Stimulated activated CD4-positive, alpha-beta T cell treated with anti-CD3 and anti-CD28 coated beads, Interleukin-4, amount 100 ng/mL, for 24 hours (primary cell): ENCODE results near the gene ZNF574.

Experiments used
- DNase-seq: peaks from one replicate; pipeline ENCODE4 v3.0.0-alpha.2; 2020

Gene ZNF574

GRCh38 chr19:42108527-42109389, 32.8 kb downstream of the ZNF574 start:
- peak; percentile 92 for DNase-seq

DNA sequence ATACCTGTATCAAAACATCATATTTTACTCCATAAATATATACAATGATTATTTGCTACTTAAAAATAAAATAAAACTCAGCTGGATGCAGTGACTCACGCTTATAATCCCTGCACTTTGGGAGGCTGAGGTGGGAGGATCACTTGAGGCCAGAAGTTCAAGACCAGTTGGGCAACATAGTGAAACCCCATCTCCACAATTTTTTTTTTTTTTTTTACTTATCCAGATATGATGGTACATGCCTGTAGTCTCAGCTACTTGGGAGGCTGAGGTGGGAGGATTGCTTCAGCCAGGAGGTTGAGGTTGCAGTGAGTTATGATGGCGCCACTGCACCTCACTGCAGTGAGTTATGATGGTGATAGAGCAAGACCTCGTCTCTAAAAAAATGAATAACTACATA, 33.9 kb downstream of the ZNF574 start:
- no peak for DNase-seq

GRCh38 chr19:42110658-42111057, 34.7 kb downstream of the ZNF574 start:
- DNase-seq: no peak

DNA sequence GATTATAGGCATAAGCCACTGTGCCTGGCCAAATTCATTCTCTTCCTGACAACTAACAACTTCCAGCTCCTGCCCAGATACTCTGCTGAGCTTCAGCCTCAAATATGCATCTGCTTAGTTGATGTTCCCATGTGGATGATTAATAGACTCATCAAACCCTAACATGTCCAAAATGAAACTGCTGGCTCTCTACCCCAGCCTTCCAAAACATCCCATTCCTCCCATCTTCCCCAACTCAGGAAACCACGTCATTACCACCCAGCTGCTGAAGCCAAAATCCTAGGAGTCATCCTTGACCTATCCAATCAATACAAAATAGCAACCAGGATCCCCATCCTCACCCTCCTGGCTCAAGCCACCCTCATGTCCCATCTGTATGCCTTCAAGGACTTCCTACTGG, 35.4 kb downstream of the ZNF574 start:
- no peak for DNase-seq

- DNase-seq: no peak
Measured at GRCh38 chr19:42111811-42112210, 35.8 kb downstream of the ZNF574 start.

DNA sequence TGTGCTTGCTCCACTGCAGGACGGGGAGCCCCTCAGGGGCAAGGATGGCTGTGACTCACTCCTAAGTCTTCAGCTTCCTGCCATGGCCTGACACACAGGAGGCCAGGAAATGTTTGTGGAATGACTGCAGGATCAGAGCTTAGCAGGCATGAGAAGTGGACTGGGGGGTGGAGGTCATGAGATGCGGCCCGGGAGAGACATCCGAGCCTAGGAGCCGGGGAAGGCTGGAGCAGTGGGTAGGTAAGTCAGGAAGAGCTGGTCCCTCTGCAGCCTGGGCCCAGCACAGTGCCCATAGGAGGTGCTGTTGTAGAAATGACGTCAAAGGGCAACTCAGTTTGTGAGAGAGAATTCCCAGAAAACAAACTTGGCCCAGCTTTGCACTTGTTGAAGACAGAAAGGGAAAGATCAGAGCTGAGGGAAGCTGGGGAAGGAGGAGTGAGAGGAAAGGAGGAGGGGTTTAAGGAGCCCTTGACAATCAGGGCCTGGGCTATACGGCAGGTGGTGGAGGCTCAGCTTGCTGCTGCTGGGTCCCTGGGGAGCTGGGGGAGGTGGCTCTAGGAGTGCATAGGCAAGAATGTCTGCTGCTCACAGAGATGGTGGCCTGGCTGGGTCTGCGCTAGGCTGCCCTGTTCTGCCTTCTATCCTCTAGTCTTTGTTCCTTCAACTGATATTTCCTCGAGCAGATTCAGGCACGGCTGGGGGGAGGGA, 37.8 kb downstream of the ZNF574 start:
- no peak for DNase-seq

GRCh38 chr19:42114412-42114811, 38.4 kb downstream of the ZNF574 start:
- DNase-seq: no peak

GRCh38 chr19:42115219-42115618, 39.3 kb downstream of the ZNF574 start:
- no peak for DNase-seq

DNA sequence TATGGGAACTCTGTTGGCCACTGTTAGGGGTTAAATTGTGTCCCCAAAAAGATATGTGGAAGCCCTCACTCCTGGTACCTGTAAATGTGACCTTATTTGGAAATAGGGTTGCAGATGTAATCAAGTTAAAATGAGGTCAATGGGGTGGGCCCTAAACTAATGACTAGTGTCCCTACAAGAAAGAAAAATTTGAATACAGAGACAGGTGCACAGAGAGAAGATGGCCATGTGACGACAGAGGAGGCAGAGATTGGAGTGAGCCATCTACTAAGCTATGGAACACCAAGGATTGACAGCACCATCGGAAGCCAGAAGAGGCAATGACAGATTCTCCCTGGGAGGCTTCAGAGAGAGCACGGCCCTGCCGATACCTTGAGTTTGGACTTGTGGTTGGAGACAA, 39.7 kb downstream of the ZNF574 start:
- DNase-seq: no peak

DNA sequence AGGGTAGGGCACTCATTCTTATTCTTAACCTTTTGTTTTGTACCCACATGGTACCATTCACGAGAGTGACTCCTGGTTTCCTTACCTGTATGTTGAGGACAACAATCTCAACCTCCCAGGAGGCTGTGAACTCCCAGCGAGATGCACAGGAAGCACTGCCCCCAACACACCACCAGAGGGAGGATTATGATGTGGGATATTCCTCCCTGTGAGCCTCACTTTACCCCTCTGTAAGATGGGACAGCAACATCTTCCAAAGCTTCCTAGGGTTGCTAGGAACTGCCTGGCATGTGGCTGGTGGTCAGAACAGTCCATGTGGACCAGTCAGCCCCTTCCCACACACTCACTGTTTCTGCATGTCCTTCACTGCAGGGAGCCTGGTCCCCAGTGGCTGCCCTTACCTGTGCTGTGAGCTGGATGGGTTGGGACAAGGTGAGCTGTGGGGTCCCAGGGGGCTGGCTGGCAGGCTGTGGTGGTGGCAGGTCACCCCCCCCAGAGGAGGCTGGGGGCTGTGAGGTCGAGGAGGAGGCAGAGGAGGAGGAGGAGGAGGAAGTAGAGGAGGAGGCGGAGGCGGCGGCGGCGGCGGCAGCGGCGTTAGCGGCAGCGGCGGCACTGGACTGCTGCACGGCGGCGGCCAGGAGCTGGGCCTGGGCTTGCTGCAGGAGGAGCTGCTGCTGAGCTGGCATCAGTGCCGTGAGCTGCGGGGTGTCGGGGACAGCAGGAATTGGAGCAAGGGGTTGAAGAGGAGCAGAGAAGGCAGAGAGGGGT, 40.5 kb downstream of the ZNF574 start:
- no peak for DNase-seq

GRCh38 chr19:42117076-42117475, 41.1 kb downstream of the ZNF574 start:
- DNase-seq: no peak

- DNase-seq: no peak
Measured at GRCh38 chr19:42120276-42120980, 44.5 kb downstream of the ZNF574 start.

- no peak for DNase-seq
Measured at GRCh38 chr19:42121036-42121621, 45.2 kb downstream of the ZNF574 start.

GRCh38 chr19:42121656-42122069, 45.7 kb downstream of the ZNF574 start:
- peak; percentile 88 for DNase-seq

GRCh38 chr19:42122691-42123607, 47.0 kb downstream of the ZNF574 start:
- peak; percentile 85 for DNase-seq

DNA sequence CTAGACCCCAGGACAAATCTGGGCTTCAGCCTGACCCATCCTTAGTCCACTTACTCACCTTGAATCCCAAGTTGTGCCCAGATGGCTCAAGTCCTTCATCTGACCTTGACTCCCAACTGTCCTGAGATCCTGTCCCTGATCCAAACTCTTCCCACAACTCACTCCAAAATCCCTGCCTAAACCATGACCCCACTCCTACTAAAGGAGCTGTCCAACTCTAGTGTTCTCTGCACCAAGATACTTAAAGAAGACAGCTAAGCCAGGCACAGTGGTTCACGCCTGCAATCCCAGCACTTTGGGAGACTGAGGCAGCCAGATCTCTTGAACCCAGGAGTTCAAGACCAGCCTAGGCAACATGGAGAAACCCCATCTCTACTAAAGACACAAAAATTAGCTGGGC, 47.8 kb downstream of the ZNF574 start:
- no peak for DNase-seq

DNA sequence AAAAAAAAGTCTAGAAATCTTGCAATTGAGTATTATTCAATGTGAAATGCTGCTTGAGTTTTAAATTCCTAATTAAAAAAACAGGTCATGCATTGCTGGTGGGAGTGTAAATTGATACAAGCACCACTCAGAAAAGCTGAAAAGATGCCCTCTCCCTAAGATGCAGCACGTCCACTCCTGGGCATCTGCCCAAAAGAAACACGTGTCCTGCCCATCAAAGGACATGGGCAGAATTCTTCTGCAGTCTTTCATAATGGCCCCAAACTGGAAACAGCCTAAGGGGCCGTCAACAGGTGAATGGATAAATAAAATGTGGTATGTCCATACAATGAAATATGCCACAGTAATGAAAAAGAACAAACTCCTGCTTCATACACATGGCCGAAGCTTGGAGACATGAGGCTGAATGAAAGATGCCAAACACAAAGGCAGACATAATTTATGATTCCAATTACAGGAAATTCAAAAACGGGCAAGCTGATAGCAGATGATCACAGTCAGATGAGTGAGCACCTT, 48.5 kb downstream of the ZNF574 start:
- DNase-seq: no peak

- no peak for DNase-seq
Measured at GRCh38 chr19:42125536-42125935, 49.6 kb downstream of the ZNF574 start.

DNA sequence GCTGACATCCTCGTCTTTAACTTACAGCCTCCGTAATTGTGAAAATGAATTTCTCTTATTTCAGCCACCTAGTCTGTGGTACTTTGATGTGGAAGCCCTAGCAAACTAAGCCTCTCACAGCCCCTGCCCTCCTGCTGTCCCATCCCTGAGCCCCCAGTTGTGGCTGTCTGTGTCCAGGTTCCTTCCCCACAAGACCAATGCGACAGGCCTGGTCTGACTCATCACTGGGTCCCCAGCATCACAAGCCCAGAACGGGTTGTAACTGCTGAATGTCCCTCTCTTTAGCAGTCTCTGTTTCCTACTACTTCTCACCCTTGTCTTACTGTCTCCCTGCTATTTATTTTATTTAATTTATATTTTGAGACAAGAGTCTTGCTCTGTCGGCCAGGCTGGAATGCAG, 50.6 kb downstream of the ZNF574 start:
- DNase-seq: no peak

GRCh38 chr19:42129399-42130253, 53.7 kb downstream of the ZNF574 start:
- DNase-seq: no peak
